ENCODE data around the gene SLC5A10.

SLC5A10 gene

DNA sequence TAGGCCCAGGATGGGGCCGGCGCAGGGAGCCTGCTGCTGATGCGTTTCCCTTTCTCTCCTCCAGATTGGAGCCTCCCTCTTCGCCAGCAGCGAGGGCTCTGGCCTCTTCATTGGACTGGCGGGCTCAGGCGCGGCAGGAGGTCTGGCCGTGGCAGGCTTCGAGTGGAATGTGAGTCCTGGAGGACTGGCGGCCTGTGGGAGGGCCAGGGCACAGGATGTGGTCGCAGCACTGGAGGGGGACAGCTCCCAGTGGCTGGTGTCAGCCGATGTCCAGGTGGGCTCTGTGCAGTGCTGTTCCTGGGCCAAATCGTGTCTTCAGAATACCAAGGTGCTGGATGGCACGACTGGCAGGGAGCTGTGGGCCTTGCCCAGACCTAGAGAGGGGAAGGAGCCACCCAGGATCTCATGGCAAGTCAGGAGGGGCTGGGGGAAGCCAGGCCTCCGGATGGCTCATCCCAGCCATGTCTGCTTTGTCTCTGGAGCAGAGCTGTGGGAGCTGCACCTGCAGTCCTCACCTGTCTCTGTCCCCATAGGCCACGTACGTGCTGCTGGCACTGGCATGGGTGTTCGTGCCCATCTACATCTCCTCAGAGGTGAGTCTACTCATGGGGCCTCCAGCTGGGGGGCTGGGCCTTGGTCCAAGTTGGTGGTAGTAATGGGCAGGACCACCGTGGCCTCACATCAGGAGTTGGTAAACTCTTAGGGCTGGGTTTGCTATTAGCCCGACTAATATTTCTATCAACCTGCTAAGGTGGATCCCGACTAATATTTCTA lies 7.3 kb downstream of the SLC5A10 start:
- Histone ChIP-seq H3K27me3 (ENCODE audit: insufficient read depth, poor library complexity, severe bottlenecking) (no peaks in the 10 kb centered on the region), H3K27ac (replicated peaks) (no peak overlapping the region), H3K4me3 (replicated peaks; ENCODE audit: insufficient read depth, low read length) (no peak overlapping the region)
- DNase-seq (ENCODE audit: low read depth in 1 of 2, low spot score in 1 of 2), result no peak
- TF ChIP-seq POLR2AphosphoS5 (IDR thresholded peaks at IDR 0.05; ENCODE audit: low read depth) (no peak), SPI1 (IDR thresholded peaks at IDR 0.05; ENCODE audit: borderline replicate concordance, low read depth) (no peak)
- TF ChIP-seq, protein P1, sequence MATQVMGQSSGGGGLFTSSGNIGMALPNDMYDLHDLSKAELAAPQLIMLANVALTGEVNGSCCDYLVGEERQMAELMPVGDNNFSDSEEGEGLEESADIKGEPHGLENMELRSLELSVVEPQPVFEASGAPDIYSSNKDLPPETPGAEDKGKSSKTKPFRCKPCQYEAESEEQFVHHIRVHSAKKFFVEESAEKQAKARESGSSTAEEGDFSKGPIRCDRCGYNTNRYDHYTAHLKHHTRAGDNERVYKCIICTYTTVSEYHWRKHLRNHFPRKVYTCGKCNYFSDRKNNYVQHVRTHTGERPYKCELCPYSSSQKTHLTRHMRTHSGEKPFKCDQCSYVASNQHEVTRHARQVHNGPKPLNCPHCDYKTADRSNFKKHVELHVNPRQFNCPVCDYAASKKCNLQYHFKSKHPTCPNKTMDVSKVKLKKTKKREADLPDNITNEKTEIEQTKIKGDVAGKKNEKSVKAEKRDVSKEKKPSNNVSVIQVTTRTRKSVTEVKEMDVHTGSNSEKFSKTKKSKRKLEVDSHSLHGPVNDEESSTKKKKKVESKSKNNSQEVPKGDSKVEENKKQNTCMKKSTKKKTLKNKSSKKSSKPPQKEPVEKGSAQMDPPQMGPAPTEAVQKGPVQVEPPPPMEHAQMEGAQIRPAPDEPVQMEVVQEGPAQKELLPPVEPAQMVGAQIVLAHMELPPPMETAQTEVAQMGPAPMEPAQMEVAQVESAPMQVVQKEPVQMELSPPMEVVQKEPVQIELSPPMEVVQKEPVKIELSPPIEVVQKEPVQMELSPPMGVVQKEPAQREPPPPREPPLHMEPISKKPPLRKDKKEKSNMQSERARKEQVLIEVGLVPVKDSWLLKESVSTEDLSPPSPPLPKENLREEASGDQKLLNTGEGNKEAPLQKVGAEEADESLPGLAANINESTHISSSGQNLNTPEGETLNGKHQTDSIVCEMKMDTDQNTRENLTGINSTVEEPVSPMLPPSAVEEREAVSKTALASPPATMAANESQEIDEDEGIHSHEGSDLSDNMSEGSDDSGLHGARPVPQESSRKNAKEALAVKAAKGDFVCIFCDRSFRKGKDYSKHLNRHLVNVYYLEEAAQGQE (IDR thresholded peaks at IDR 0.05; ENCODE audit: insufficient replicate concordance, low read depth), result no peak
- TF ChIP-seq, protein P2, sequence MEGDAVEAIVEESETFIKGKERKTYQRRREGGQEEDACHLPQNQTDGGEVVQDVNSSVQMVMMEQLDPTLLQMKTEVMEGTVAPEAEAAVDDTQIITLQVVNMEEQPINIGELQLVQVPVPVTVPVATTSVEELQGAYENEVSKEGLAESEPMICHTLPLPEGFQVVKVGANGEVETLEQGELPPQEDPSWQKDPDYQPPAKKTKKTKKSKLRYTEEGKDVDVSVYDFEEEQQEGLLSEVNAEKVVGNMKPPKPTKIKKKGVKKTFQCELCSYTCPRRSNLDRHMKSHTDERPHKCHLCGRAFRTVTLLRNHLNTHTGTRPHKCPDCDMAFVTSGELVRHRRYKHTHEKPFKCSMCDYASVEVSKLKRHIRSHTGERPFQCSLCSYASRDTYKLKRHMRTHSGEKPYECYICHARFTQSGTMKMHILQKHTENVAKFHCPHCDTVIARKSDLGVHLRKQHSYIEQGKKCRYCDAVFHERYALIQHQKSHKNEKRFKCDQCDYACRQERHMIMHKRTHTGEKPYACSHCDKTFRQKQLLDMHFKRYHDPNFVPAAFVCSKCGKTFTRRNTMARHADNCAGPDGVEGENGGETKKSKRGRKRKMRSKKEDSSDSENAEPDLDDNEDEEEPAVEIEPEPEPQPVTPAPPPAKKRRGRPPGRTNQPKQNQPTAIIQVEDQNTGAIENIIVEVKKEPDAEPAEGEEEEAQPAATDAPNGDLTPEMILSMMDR (IDR thresholded peaks at IDR 0.05; ENCODE audit: insufficient read depth, low read length), result no peak

DNA sequence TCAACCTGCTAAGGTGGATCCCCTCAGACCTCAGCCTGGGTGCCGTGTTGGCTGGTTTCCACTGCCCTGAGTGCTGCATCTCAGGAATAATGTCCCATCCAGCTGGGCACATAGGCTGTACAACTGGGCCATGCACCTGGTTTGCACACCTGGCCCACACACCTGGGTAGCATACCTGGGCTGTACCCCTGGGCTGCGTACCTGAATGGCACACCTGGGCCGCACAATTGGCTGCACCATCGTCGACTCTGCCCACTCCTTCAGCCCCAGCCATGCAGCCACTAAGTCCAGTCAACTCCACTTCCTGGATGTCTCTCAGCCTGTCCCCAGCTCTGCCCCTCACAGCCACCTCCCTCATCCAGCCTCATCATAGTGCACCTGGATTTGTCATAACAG lies 7.9 kb downstream of the SLC5A10 start:
- no peak for DNase-seq (ENCODE audit: low read depth in 1 of 2, low spot score in 1 of 2)
- TF ChIP-seq, protein P1 (IDR thresholded peaks at IDR 0.05; ENCODE audit: insufficient replicate concordance, low read depth), result no peak
- TF ChIP-seq GABPA (IDR thresholded peaks at IDR 0.05; ENCODE audit: low read depth) (no peak), POLR2AphosphoS5 (IDR thresholded peaks at IDR 0.05; ENCODE audit: low read depth) (no peak), SPI1 (IDR thresholded peaks at IDR 0.05; ENCODE audit: borderline replicate concordance, low read depth) (no peak)
- TF ChIP-seq, protein P2 (IDR thresholded peaks at IDR 0.05; ENCODE audit: insufficient read depth, low read length), result no peak
- Histone ChIP-seq H3K27ac (replicated peaks) (no peak overlapping the region), H3K27me3 (ENCODE audit: insufficient read depth, poor library complexity, severe bottlenecking) (no peaks in the 10 kb centered on the region), H3K4me3 (replicated peaks; ENCODE audit: insufficient read depth, low read length) (no peak overlapping the region)

DNA sequence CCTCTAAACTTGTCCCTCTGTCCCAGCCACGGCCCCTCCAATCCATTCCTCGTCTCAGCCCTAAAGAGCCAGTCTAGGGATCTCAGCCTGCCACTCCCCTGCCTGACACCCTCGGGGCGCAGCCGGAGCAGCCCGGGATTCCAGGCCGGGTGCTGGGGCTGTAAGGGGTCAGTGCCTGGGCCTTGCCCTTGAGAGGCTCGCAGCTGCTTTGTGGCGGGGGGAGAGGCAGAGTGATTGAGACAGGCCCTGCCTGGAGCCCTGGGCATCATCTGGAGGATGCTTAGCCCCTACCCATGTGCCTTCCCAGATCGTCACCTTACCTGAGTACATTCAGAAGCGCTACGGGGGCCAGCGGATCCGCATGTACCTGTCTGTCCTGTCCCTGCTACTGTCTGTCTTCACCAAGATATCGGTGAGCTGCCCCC lies 8.3 kb downstream of the SLC5A10 start:
- Histone ChIP-seq H3K27ac (replicated peaks) (no peak overlapping the region), H3K4me3 (replicated peaks; ENCODE audit: insufficient read depth, low read length) (no peak overlapping the region), H3K27me3 (ENCODE audit: insufficient read depth, poor library complexity, severe bottlenecking) (no peaks in the 10 kb centered on the region)
- TF ChIP-seq SPI1 (IDR thresholded peaks at IDR 0.05; ENCODE audit: borderline replicate concordance, low read depth) (no peak), POLR2AphosphoS5 (IDR thresholded peaks at IDR 0.05; ENCODE audit: low read depth) (no peak), GABPA (IDR thresholded peaks at IDR 0.05; ENCODE audit: low read depth) (no peak)
- TF ChIP-seq, protein P1 (IDR thresholded peaks at IDR 0.05; ENCODE audit: insufficient replicate concordance, low read depth), result no peak
- TF ChIP-seq, protein P2 (IDR thresholded peaks at IDR 0.05; ENCODE audit: insufficient read depth, low read length), result no peak
- DNase-seq (ENCODE audit: low read depth in 1 of 2, low spot score in 1 of 2), result no peak
